ENCODE results near the gene MAPK12. TPM values are rescaled to one million over a fixed set of nuclear protein-coding genes. Genes with fewer than 3 reads are reported as not detected.

Gene MAPK12
- total RNA-seq, 1 donor from 2014 or later = 12.4 TPM

DNA sequence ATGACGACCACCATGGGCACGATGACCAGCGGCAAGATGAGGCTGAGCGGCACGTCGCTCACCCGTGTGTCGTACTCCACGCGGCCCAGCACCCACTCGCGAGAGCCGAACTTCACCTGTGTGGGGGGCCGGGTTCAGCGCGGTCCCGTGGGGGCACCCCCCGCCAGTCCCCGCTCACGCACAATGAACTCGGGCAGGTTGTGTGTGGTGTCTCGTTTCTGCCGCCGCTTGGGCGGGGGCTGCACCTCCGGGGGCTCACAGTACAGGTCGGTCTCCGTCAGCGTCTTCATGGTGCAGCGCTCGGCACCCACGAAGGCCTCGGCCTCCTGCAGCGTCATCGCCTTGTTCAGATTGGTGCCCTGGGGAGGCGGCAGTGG, 19.9 kb upstream of the MAPK12 start:
- Histone ChIP-seq H3K27me3 (ENCODE audit: control insufficient read depth, insufficient read depth, low read length) (no peaks in the 10 kb centered on the region), H3K36me3 (ENCODE audit: control insufficient read depth, insufficient read depth, low read length) (peaks cover 62% of the 10 kb centered on the region), H3K4me3 (ENCODE audit: low read depth, low read length) (no peak overlapping the region)
- no peak for FAIRE-seq
- TF ChIP-seq CTCF (IDR thresholded peaks at IDR 0.05; ENCODE audit: insufficient read depth, low read length, severe bottlenecking) = no peak
- no peak for DNase-seq (ENCODE audit: low read depth)

GRCh38 chr22:50280708-50281383, 19.4 kb upstream of the MAPK12 start:
- TF ChIP-seq CTCF (IDR thresholded peaks at IDR 0.05; ENCODE audit: insufficient read depth, low read length, severe bottlenecking) = no peak
- H3K4me3 ChIP-seq (ENCODE audit: low read depth, low read length) = no peak overlapping the region
- no peaks in the 10 kb centered on the region for H3K27me3 ChIP-seq (ENCODE audit: control insufficient read depth, insufficient read depth, low read length)
- peaks cover 62% of the 10 kb centered on the region for H3K36me3 ChIP-seq (ENCODE audit: control insufficient read depth, insufficient read depth, low read length)
- FAIRE-seq (no peak), DNase-seq (ENCODE audit: low read depth) (no peak)

DNA sequence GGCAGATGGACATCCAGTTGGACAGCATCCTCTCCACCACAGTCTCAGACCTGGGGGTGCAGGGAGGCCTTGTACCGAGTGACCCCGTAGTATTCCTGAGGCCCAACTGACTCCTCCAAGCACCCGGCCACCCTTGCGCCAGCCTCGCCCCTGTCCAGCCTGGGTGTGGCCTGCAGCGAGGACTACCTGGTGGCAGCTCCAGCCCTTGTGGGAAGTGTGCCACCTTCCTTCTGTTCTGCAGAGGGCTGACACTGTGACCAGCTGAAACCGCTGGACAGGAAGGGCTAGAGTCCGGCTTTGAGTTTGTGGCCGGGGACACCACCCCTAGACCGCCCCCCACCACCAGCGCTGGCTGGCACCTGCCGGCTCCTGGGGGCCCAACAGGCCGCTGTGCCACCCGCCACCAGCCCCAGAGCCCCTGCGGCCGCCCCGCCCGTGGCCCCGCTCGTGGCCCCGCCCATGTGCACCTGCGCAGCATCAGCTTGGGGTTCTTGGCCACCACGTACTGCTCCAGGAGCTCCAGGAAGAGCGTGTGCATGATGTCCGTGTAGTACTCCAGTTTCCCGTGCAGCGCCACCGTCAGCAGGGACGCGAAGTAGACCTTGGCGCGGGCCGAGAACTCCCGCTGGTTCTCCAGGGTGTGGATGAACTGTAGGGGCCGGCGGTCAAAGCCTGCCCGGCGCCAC, 18.7 kb upstream of the MAPK12 start:
- no peak overlapping the region for H3K4me3 ChIP-seq (ENCODE audit: low read depth, low read length)
- no peak for FAIRE-seq
- TF ChIP-seq CTCF (IDR thresholded peaks at IDR 0.05; ENCODE audit: insufficient read depth, low read length, severe bottlenecking) = no peak
- peaks cover 65% of the 10 kb centered on the region for H3K36me3 ChIP-seq (ENCODE audit: control insufficient read depth, insufficient read depth, low read length)
- no peak for DNase-seq (ENCODE audit: low read depth)
- no peaks in the 10 kb centered on the region for H3K27me3 ChIP-seq (ENCODE audit: control insufficient read depth, insufficient read depth, low read length)

DNA sequence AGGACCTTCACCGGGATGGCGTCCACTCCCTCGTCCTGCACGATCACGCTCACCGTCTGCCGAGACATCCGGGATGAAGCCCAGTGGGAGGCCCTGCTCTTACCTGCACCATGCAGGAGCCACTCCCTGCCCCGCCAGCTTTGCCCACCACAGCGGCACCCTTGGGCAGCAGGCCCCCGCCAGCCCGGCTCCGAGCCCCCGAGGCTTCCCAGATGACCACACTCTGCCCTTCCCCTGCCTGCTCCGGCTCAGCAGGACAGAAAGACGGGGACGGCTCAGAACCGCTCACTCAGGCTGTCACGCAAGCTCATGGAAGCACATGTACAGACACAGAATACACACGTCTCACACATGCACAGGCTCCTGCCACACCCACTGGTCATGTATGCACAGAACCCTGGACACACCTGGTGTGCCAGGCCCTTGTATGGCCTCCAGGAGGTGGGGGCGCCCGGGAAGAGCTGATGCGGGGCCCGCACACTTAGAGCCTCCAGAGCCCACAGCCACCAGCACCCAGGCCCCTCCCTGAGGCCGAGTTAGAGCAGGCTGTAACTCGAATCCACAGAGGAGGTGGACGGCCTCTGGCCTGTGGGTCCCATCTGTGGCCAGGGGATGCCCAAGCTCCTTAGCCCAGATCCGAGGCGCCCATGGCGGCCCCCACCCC, 17.6 kb upstream of the MAPK12 start:
- no peak for TF ChIP-seq CTCF (IDR thresholded peaks at IDR 0.05; ENCODE audit: insufficient read depth, low read length, severe bottlenecking)
- Histone ChIP-seq H3K27me3 (ENCODE audit: control insufficient read depth, insufficient read depth, low read length) (no peaks in the 10 kb centered on the region), H3K4me3 (ENCODE audit: low read depth, low read length) (no peak overlapping the region), H3K36me3 (ENCODE audit: control insufficient read depth, insufficient read depth, low read length) (peaks cover 67% of the 10 kb centered on the region)
- FAIRE-seq (no peak), DNase-seq (ENCODE audit: low read depth) (no peak)

GRCh38 chr22:50278461-50278860, 17.0 kb upstream of the MAPK12 start:
- no peak for FAIRE-seq
- no peak for DNase-seq (ENCODE audit: low read depth)
- Histone ChIP-seq H3K4me3 (ENCODE audit: low read depth, low read length) (no peak overlapping the region), H3K27me3 (ENCODE audit: control insufficient read depth, insufficient read depth, low read length) (no peaks in the 10 kb centered on the region), H3K36me3 (ENCODE audit: control insufficient read depth, insufficient read depth, low read length) (peaks cover 64% of the 10 kb centered on the region)
- TF ChIP-seq CTCF (IDR thresholded peaks at IDR 0.05; ENCODE audit: insufficient read depth, low read length, severe bottlenecking) = no peak

Measured in bronchial epithelial cell (primary cell).